Brain pericyte (primary cell): ENCODE results near the gene FAM9A.

ENCODE experiments used
- DNase-seq: peaks from one replicate; pipeline ENCODE4 v3.0.0-alpha.2; 2012; ENCODE audit warnings: low read depth, low spot score

Gene FAM9A

GRCh38 chrX:8801041-8801599 lies at the start of gene FAM9A:
Gene FAM9A (minus strand): TSS chrX:8801383. CDS start chrX:8800171, 1,212 bp downstream.
- no peak for DNase-seq

- DNase-seq: no peak
Measured at GRCh38 chrX:8850478-8850877, 49.3 kb upstream of the FAM9A start.

GRCh38 chrX:8849945-8850344 lies 48.8 kb upstream of the FAM9A start:
- DNase-seq: no peak

GRCh38 chrX:8849458-8849857 lies 48.3 kb upstream of the FAM9A start:
- DNase-seq: no peak

GRCh38 chrX:8848911-8849310 lies 47.7 kb upstream of the FAM9A start:
- no peak for DNase-seq

GRCh38 chrX:8848441-8848840 lies 47.3 kb upstream of the FAM9A start:
- no peak for DNase-seq

- DNase-seq: no peak
Measured at GRCh38 chrX:8847360-8847759, 46.2 kb upstream of the FAM9A start.

GRCh38 chrX:8846266-8846665 lies 45.1 kb upstream of the FAM9A start:
- DNase-seq: no peak

- no peak for DNase-seq
Measured at GRCh38 chrX:8845469-8845868, 44.3 kb upstream of the FAM9A start.

GRCh38 chrX:8845060-8845459 lies 43.9 kb upstream of the FAM9A start:
- DNase-seq: no peak

GRCh38 chrX:8844157-8844556 lies 43.0 kb upstream of the FAM9A start:
- DNase-seq: no peak

- DNase-seq: no peak
Measured at GRCh38 chrX:8841911-8842310, 40.7 kb upstream of the FAM9A start.

GRCh38 chrX:8834392-8834791 lies 33.2 kb upstream of the FAM9A start:
- DNase-seq: no peak

- DNase-seq: no peak
Measured at GRCh38 chrX:8832582-8833378, 31.6 kb upstream of the FAM9A start.

- no peak for DNase-seq
Measured at GRCh38 chrX:8823698-8824097, 22.5 kb upstream of the FAM9A start.

- DNase-seq: no peak
Measured at GRCh38 chrX:8822002-8822401, 20.8 kb upstream of the FAM9A start.

GRCh38 chrX:8820910-8821527 lies 19.8 kb upstream of the FAM9A start:
- DNase-seq: no peak

GRCh38 chrX:8815460-8816065 lies 14.4 kb upstream of the FAM9A start:
- no peak for DNase-seq

GRCh38 chrX:8813036-8813435 lies 11.9 kb upstream of the FAM9A start:
- no peak for DNase-seq

- no peak for DNase-seq
Measured at GRCh38 chrX:8811611-8812010, 10.4 kb upstream of the FAM9A start.

GRCh38 chrX:8808661-8809060 lies 7.5 kb upstream of the FAM9A start:
- DNase-seq: no peak

- no peak for DNase-seq
Measured at GRCh38 chrX:8805974-8806373, 4.8 kb upstream of the FAM9A start.

GRCh38 chrX:8805046-8805445 lies 3.9 kb upstream of the FAM9A start:
- no peak for DNase-seq
